HG03095 (cell line): ENCODE results near the gene TOMM20.

Experiments used
- ATAC-seq: cut with Tn5 transposase; IDR thresholded peaks from one replicate; pipeline ENCODE4 v1.9.1; 2021; ENCODE audit warnings: moderate library complexity; ENCODE audit not compliant: unreplicated experiment

Gene TOMM20

DNA sequence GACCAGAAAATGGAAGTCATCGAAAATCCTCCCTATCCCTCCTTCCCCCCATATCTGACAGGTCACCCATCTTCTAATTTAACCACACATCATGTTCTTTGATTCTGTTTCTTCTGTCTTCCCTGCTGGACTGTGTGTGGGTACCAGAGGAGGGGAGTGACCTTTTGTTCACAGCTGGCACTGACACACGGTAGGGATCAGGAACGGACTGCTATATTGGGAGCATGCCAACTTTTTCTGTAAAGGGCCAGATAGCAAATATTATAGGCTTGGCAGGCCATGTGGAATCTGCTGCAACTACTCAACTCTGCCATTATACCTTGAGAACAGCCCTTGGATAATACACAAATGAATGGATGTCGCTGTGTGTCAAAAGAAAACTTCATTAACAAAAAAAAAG is 7.5 kb upstream of the TOMM20 start:
- ATAC-seq, result no peak

DNA sequence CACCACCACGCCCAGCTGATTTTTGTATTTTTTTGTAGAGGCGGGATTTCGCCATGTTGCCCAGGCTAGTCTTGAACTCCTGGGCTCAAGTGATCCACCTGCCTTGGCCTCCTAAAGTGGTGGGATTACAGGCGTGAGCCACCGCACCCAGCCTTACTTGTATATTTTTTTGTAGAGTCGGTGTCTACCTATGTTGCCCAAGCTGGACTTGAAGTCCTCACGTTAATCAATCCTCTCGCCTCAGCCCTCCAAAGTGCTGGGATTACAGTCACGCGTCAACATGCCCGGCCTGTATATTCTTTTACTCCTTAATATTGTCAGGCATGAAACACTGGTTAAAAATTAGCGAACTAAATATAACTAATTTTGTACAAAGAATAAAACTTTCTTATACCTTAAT is 5.5 kb upstream of the TOMM20 start:
- no peak for ATAC-seq

DNA sequence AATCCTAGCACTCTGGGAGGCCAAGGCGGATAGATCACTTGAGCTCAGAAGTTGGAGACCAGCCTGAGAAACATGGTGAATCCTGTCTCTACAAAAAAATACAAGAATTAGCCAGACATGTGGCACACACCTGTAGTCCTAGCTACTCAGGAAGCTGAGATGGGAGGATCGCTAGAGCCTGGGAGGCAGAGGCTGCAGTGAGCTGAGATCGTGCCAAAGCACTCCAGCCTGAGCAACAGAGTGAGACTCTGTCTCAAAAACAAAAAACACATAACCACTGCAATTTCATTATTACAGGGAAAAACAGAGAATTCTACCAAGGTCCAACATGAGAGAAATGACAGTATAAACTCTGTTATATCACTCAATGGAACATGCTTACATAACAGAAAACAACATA is 4.4 kb upstream of the TOMM20 start:
- no peak for ATAC-seq

DNA sequence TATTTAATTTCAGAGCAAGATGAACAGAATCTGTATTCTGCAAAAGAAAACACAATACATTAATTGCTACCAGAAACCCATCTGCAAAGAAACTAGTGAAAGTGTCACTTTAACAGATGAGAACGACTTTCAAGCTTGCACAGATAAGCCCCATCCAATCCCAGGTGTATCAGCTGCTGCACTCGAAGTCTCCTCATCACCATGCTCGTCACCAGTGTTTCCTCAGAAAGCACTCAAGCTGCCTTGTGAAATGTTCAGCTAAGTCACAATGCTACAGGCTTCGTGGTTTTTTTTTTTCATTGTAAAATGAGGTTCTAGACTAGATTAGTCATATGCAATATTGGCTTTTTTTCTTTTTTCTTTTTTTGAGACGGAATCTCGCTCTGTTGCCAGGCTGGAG is 3.3 kb upstream of the TOMM20 start:
- no peak for ATAC-seq

DNA sequence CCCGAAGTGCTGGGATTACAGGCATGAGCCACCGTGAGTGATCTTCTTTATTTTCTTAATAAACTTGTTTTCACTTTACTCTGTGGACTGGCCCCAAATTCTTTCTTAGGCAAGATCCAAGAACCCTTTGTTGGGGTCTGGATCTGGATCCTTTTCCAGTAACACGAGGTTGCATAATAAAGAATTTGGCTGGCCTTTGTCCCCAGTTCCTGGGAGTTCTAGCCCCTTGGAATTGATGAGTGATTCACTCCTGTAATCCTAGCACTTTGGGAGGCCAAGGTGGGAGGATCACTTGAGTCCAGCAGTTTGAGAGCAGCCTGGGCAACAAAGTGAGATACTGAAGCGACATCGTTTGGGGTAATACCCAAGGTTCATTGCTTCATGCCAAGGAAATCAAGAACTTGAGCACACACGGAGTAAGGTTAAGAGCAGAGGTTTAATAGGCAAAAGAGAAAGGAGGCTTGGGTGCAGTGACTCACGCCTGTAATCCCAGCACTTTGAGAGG is 2.2 kb upstream of the TOMM20 start:
- ATAC-seq, result no peak

DNA sequence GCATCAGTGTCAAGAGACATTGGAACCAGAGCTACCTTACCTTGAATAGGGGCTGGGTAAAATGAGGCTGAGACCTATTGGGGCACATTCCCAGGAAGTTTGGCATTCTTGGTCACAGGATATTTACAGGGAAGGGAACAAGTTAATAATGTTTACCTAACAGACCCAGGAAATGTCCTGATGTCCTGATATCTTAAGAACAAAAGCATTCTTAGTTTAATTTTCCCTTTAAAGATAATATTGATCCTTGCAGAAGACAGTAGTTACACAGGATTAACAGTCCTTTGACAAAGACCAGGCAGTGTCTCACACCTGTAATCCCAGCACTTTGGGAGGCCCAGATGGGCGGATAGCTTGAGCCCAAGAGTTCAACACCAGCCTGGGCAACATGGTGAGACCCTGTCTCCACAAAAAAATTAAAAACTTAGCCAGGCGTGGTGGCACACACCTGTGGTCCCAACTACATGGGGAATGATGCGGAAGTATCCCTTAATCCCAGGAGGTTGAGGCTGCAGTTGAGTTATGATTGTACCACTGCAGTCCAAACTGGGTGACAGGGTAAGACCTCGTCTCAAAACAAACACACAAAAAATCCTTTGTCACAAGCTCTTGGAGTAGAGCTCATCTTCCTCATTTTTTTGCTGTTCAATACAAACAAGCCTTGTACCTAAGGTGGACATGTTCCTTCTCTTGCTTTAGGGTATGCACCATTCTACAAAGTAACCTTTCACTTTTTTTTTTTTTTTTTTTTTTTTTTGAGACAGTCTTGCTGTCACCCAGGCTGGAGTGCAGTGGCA is 1.3 kb upstream of the TOMM20 start:
- ATAC-seq, result no peak

DNA sequence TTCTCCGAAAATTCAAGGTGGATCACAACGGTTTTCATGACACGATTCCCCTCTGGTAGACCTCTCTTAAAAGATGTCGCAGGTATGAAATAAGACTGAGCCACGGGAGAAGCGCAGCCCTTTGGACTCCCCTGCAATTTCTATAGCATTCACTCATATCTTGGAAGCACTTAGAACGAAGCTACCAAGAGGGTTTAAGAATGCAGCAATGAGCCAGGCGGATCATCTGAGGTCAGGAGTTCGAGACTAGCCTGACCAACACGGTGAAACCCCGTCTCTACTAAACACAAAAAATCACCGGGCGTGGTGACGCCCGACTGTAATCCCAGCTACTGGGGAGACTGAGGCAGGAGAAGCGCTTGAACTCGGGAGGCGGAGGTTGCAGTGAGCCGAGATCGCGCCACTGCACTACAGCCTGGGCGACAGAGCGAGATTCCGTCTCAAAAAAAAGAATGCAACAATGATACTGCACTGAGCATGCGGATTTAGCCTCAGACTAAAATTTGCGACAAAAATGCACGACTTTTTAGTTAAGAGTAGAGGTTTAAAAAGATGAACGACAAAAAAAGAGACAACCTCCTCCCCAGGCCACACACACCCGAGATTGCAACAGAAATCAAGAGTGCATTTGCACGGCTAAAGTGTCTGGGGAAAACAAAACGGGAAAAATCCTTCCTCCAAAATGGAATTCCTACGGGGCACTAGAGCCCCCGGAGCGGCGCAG is 743 bp downstream of the TOMM20 start:
- ATAC-seq, result no peak

DNA sequence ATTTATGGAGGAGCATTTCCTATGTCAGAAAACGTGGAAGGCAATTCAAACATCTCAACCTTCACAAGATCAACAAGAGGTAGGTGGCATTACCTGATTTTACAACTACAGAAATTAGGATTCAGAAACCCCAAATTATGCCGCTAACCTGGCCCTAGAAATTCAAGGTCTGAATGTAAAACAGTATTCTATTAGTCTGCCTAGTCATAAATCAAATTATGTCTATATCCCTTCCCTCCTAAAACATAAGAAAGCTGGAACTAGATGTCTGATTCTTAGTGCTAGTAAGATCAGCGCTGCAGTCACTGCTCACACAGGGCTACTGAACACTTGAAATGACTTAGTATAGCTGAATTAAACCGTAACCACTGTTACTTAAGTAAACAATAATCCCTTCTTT is 1.4 kb downstream of the TOMM20 start:
- ATAC-seq, result no peak

DNA sequence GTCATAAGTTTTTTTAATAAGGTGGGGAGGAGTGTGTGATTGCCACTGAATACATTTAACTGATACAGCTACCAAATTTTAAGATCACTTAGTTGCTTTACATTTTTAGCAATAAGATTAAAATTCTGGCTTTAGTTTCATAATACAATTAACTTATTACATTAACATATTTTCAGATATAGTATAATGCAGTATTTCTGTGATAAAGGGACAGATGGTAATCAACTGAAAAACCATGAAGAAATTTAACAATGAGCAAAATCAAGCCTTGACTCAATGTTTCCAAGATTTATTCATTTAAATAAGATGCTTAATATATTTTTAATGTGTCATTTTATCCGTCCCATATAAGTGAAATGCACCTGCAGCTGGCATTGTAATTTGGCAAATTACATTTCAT is 4.0 kb downstream of the TOMM20 start:
- ATAC-seq, result no peak

DNA sequence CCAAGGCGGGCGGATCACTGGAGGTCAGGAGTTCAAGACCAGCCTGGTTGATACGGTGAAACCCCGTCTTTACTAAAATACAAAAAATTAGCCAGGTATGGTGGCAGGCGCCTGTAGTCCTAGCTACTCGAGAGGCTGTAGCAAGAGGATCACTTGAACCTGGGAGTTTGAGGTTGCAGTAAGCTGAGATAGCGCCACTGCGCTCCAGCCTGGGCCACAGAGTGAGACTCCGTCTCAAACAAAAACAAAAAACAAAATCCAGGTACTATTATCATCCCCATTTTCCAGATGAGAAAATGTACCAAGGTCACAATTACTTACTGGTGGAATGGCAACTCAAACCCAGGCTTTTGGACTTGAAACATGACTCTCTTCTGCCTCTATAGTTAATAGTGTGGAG is 4.5 kb downstream of the TOMM20 start:
- no peak for ATAC-seq

DNA sequence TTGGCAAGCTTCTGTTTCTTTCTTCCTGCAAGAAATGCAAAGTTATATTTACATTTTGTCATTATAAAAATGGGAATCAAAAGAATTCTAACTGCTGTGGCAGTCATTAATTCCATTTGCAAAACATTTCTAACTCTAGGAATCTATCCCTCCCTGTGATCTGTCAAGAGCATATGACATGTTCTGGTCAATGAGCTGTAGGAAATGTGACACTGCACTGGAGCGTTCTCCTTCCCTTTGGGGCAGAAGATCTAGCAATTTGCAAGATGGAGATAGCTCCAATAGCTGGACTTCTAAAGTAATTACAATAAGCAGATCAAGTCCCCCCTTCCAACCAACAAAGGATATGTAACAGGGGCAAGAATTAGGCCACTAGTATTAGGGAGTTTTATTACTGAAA is 6.3 kb downstream of the TOMM20 start:
- ATAC-seq, result no peak

DNA sequence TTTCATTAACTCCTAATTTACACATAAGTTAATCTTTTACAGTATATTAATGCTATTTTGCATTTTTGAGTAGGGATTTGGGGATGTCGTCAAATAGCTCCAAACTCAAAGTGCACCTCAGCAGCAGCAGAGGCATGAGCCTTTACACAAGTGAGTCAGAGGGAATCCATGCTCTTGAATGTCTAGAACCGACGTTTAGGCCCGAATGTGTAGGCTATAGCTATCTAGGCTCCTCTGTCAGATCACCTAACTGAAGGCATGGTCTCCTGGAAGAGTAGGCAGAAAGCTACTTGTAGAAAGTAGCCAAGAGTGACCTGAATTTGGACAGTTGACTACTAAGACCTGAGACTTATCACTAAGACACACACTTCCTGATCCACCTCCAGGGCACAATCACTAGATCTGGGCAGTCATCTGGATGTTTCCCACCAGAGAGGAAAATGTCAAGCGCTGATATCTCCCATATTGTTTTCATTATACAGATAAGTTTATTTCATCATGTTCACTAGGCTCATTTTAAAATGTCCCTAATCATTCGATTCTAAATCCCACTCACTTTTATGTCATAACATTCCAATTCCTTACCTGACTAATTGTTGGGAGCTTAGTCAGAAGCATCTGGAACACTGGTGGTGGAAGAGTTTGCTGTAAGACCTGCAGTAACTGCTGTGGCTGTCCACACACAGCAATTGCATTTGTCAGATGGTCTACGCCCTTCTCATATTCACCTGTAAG is 15.3 kb downstream of the TOMM20 start:
- ATAC-seq, result no peak

DNA sequence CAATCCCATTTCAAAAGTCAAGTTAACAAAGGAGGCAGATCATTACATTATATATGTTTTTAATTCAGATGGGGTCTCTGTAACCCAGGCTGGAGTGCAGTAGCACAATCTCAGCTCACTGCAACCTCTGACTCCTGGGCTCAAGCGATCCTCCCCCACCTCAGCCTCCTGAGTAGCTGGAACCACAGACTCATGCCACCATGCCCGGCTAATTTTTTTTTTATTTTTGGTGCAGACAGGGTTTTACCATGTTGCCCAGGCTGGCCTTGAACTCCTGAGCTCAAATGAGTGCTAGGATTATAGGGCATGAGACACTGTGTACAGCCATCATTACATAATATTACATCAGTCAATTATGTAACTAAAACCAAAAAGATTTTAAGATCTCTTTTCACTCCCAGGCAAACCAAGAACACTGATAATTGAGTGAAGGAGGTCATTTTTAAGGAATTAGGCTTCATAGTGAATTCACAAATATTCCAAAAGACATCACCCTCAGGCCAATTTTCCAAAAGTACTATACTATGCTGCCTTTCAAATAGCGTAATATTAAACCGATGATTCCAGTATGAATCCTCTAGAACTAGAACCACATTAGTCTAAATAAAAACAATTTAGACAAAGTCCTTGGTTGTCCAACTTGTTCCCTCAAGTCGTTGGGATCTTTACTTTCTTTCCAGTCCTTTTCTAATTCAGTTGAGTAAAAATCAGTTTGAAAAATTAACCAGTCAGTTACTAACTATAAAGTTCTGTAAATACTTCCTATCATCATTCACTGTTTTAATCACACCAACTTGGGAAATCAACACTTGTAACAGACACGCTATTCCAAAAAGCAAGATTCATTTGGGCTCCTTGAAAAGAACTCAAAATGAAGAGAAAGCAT is 16.1 kb downstream of the TOMM20 start:
- ATAC-seq, result no peak

DNA sequence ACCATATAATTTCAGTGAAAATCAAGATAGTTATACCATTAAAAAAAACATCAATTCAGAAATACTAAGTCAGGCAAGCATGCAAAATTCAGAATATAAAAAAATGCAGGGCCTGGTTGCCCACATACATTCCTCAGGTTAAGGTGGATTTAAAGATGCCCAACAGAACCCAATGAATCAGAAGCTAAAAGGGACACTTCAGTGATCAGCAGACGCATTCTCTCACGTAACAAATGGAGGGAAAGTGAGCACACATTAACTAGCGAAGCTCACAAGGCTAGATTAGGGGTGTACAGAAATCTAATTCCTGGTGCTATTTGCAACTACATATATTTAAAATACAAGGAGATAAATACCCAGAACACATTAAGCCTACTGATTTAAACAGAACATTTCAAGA is 17.5 kb downstream of the TOMM20 start:
- no peak for ATAC-seq

DNA sequence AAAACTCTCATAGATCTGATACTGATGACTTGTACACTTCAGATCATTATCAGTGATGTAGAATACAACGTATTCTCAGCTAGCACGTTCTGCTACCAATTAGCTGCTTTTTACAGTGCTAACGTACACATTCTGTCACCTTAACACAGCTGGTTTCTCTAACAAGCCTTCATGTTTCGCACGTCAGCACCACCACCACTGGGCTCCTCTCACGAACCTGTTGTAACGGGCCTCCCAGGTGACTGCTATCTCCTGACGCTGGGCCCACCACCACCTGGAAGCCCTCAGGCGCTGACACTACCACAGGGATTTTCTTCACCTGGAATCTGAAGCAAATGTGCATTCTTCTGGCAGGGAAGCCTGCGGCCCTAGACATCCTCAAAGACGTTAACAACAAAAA is 19.8 kb downstream of the TOMM20 start:
- no peak for ATAC-seq

DNA sequence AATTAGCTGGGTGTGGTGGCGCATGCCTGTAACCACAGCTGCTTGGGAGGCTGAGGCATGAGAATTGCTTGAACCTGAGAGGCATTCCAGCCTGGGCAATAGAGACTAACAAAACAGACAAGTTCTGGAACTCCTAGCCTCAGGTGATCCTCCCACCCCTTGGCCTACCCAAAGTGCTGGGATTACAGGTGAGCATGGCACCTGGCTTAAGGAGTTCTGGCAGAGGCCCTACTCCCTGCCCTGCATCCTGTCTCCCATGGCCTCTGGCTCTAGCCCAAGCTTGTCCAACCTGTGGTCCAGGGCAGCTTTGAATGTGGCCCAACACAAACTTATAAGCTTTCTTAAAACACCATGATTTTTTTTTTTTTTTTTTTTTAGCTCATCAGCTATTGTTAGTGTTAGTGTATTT is 20.4 kb downstream of the TOMM20 start:
- ATAC-seq, result no peak

DNA sequence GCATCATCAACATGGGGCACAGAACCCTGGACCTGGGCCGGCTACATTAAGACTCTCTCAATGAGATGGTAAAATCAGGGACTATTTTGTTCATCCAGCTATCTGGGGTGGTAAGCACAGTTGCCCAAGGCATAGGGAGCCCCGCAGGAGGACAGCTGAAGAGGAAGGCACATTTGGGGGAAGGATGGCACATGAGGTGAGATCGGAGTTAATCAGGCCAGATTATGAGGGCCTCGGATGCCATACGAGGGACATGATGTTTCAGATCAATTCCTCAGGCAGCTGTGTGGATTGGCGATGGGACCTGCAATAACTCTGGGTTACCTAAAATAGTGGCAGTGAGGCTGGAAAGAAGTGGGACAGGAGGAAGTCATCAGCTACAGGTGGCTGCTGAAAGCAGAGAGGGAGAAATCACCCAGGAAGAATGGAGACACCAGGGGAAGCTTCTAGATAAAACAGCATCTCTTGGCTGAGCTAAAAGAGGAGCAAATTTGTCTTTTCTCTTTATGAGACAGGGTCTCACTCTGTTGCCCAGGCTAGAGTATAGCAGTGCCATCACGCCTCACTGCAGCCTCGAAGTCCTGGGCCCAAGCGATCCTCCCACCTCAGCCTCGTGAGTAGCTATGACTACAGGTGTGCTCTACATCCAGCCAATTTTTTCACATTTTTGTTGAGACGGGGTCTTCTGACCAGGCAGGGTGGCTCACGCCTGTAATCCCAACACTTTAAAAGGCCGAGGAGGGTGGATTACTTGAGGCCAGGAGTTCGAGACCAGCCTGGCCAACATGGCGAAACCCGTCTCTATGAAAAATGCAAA is 21.1 kb downstream of the TOMM20 start:
- no peak for ATAC-seq

DNA sequence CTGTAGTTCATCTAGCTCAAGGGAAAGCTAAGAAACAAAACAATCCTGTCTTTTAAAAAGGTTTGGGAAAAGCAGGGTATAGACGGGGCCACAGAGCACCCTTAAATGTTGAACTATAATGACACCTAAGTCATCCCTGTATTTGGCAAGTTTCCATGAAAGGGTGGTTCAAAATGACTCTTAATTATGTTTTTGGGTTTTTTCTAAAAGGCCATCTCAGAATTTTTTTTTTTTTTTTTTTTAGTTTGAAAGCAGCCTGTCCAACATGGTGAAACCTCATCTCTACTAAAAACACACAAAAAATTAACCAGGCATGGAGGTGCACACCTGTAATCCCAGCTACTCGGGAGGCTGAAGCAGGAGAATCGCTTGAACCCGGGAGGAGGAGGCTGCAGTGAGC is 22.2 kb downstream of the TOMM20 start:
- no peak for ATAC-seq

DNA sequence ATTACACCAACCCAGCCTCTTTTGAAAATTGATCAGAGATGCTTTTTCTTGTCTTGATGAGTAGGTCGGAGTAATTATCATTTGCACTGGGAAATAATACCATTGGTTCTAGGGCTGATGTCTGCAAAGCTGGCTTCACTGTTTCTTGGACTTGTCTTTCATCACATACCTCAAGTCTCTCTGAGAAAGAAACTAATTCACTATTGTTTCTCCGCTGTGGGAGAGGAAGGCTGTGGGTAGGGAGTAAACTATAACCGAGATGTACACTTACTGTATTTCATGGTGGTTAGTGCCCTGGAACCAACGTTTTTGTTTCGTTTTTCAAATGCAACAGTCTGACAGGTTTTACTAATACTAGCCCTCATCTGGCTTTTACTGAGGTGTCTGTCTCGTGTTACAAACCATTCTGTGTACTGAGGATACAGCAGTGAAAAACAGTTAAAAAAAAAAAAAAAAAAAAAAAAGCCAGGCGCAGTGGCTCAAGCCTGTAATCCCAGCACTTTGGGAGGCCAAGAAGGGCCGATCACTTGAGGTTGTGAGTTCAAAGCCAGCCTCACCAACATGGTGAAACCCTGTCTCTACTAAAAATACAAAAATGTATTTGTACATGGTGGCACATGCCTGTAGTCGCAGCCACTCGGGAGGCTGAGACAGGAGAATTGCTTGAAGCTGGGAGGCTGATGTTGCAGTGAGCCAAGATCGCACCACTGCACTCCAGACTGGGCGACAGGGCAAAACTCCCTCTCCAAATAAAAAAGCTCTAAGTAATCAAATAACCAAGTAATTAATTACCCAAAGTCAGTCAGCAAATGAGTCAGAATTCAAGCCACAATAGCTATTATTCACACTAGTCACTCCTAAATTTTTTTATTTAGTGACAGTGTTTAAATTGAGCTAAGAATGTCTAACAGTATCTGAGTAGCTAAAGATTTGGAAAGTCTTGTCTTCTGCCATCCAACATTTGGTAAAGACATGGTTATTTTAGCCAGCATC is 23.3 kb downstream of the TOMM20 start:
- peak; percentile 83 for ATAC-seq
